Measurements from ENCODE around the gene MMP23B.
"Not testable (repeated sequence)": the region's sequence is repeated elsewhere in the genome, so short reads cannot be mapped to it uniquely, and the experiment has no call there.

The MMP23B gene

GRCh38 chr1:1630965-1631781 lies 800 bp upstream of the MMP23B start:
- no peak for DNase-seq (ENCODE audit: low read depth in 2 of 2)

GRCh38 chr1:1633409-1633808 lies 1.4 kb downstream of the MMP23B start:
- DNase-seq (ENCODE audit: low read depth in 2 of 2), result not testable (repeated sequence)

GRCh38 chr1:1634613-1635012 lies 2.6 kb downstream of the MMP23B start:
- not testable (repeated sequence) for DNase-seq (ENCODE audit: low read depth in 2 of 2)

GRCh38 chr1:1636621-1637478 lies 4.9 kb downstream of the MMP23B start:
- not testable (repeated sequence) for DNase-seq (ENCODE audit: low read depth in 2 of 2)

GRCh38 chr1:1637479-1637875 lies 5.5 kb downstream of the MMP23B start:
- DNase-seq (ENCODE audit: low read depth in 2 of 2), result not testable (repeated sequence)

GRCh38 chr1:1638528-1638927 lies 6.6 kb downstream of the MMP23B start:
- DNase-seq (ENCODE audit: low read depth in 2 of 2), result not testable (repeated sequence)

- DNase-seq (ENCODE audit: low read depth in 2 of 2), result not testable (repeated sequence)
Measured at GRCh38 chr1:1639368-1639767, 7.4 kb downstream of the MMP23B start.

- not testable (repeated sequence) for DNase-seq (ENCODE audit: low read depth in 2 of 2)
Measured at GRCh38 chr1:1640081-1640480, 8.1 kb downstream of the MMP23B start.

GRCh38 chr1:1640711-1641461 lies 8.9 kb downstream of the MMP23B start:
- DNase-seq (ENCODE audit: low read depth in 2 of 2), result not testable (repeated sequence)

GRCh38 chr1:1646326-1646725 lies 14.4 kb downstream of the MMP23B start:
- not testable (repeated sequence) for DNase-seq (ENCODE audit: low read depth in 2 of 2)

GRCh38 chr1:1647567-1648241 lies 15.7 kb downstream of the MMP23B start:
- not testable (repeated sequence) for DNase-seq (ENCODE audit: low read depth in 2 of 2)

GRCh38 chr1:1648265-1648664 lies 16.3 kb downstream of the MMP23B start:
- not testable (repeated sequence) for DNase-seq (ENCODE audit: low read depth in 2 of 2)

GRCh38 chr1:1658583-1659549 lies 26.9 kb downstream of the MMP23B start, which contains the start of gene CDK11B:
Gene CDK11B (minus strand): TSS chr1:1659004. CDS start chr1:1657485, 1,519 bp downstream.
- peak; percentile 91 to 98 for DNase-seq (ENCODE audit: low read depth in 2 of 2)

GRCh38 chr1:1662392-1662791 lies 30.4 kb downstream of the MMP23B start:
- DNase-seq (ENCODE audit: low read depth in 2 of 2), result not testable (repeated sequence)

GRCh38 chr1:1662830-1663560 lies 31.0 kb downstream of the MMP23B start:
- not testable (repeated sequence) for DNase-seq (ENCODE audit: low read depth in 2 of 2)

- not testable (repeated sequence) for DNase-seq (ENCODE audit: low read depth in 2 of 2)
Measured at GRCh38 chr1:1664318-1664717, 32.3 kb downstream of the MMP23B start.

- no peak for DNase-seq (ENCODE audit: low read depth in 2 of 2)
Measured at GRCh38 chr1:1664941-1665814, 33.2 kb downstream of the MMP23B start.

- DNase-seq (ENCODE audit: low read depth in 2 of 2), result no peak
Measured at GRCh38 chr1:1665815-1666251, 33.9 kb downstream of the MMP23B start.
